ENCODE data around the gene ADAMTSL3.

The ADAMTSL3 gene

GRCh38 chr15:83892498-83892897 lies 238.6 kb downstream of the ADAMTSL3 start:
- DNase-seq: no peak

DNA sequence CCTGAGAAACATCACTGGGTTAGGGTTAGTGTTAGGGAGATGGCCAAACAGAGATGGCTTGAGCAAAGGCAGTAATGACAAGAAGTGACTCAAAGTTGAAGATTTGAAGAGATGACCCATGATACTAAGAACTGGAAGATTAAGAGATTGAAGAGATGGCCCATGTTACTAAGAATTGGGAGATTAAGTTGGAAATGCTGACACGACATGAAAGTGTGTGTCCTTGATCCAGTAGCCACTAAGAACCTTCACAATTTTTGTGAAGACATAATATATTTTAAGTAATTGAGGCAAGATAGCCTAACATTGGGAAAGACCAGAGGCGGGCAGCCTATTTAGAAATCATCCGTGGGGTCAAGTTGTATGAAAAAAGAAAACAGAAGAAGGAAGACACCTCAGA lies 239.4 kb downstream of the ADAMTSL3 start:
- no peak for DNase-seq

GRCh38 chr15:83897037-83897436 lies 243.1 kb downstream of the ADAMTSL3 start:
- DNase-seq: no peak

DNA sequence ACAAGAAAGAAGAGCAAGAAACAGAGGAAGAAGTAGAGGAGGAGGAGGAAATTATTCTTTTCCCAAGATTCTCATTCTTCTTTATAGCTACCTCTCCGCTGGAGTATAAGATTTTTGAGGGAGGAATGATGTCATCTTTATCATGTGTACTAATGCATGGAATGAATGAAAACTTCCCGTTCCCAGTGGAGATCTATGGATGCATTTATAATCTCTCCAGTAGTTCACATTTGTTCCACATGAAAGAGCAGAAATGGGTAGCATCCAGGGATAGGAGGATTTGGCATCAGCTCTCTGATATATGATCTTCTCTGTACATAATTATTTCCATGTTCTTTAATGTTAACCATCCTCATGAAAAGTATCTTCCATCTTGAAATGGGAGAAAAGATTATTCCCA lies 244.4 kb downstream of the ADAMTSL3 start:
- no peak for DNase-seq

- no peak for DNase-seq
Measured at GRCh38 chr15:83899670-83900069, 245.7 kb downstream of the ADAMTSL3 start.

DNA sequence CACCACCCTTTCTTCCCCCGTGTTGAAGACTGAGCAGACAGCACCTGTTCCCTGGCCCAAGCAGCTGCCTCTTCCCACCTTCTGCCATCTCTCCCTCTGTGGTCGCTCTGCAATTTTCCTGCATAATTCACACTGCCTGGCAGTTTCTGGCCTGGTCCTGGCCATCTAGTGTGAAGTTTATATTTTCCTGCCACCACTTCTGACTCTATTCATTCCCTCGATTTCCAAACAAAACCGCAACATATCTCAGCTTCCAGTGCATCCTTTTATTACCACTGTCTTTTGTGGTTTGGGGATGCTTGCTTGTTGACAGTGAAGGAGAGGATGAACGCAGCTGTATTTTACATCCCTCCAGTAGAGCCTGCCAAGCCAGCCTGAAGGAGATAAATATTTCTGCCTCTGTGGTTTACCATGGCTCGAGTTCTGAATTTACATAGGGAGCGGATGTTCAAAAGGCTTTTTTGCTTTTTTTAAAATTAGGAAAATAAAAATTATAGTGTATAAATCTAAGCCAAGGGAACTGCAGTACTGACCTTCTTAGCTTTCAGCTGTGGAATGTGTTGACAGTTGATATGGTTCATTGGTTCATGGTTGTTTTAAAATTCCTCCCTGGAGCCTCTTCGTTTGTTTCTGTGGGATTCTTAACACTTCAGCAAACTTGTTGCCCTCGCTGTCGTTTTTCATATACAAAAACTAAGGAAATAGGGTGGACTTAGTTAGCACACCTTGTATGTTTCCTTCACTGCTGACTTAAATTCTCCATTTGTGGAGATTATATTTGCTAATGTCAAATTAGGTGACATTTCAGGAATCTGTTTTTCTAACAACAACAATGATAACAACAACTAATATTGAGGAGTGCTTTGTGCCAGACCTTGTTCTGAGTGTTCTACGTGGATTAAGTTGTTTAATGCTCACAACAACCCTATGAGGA lies 250.5 kb downstream of the ADAMTSL3 start:
- no peak for DNase-seq

GRCh38 chr15:83905556-83906273 lies 251.8 kb downstream of the ADAMTSL3 start:
- no peak for DNase-seq

GRCh38 chr15:83911345-83911744 lies 257.4 kb downstream of the ADAMTSL3 start:
- DNase-seq: no peak

DNA sequence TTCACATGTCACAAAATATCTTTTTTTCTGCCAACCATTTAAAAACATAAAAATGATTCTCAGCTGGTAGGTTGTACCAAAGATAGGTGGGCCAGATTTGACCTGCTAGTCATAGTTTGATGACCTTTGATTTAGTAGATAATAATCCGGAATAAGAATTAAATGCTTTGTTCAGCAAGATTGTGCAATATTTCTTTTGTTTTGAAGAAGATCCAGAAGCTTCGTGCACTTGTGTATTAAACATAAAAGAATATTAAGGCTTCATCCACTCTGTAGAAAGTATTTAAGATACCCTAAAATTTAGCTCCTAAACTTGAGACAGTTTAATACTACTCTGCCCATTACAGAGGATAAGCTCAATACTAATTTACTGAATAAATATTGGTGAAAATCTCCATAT lies 258.4 kb downstream of the ADAMTSL3 start:
- no peak for DNase-seq

GRCh38 chr15:83913034-83913632 lies 259.2 kb downstream of the ADAMTSL3 start:
- no peak for DNase-seq

GRCh38 chr15:83914906-83915305 lies 261.0 kb downstream of the ADAMTSL3 start:
- DNase-seq: no peak

DNA sequence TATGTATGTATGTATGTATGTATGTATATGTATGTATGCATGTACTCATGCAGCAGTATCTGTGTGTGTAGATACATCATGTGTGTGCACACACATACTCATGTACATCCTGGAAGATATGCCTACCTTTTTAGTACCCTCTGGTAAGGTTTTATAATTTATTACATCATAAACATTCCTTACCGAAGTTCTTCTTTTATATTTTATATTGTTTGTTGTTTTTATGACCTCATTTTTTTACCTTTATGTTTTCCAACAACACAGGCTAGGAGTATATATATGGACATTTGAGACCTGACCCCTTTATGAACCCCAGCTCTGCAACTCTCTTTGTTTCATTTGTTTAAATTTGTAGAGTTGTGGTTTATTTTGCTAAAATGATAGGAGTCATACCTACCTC lies 263.5 kb downstream of the ADAMTSL3 start:
- DNase-seq: no peak

DNA sequence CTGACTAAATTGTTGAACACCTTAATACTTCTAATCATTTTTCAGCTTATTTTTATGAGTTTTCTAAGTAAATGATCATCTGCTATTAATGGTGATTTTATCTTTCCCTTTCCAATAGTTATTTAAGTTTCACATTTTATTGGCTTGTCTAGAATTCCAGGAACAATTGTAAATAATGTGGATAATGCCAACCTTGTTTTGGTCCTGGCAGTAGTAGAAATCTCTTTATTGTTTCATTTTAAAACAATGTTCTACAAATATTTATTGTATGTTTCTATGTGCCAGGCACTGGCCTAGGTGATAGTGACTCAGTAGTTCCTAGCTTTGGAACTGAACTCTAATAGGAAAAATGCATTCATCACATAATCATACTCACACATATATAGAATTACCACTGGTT lies 264.1 kb downstream of the ADAMTSL3 start:
- DNase-seq: no peak

GRCh38 chr15:83919319-83919830 lies 265.5 kb downstream of the ADAMTSL3 start:
- no peak for DNase-seq

- DNase-seq: peak; percentile 6
Measured at GRCh38 chr15:83919978-83920510, 266.1 kb downstream of the ADAMTSL3 start.

- DNase-seq: no peak
Measured at GRCh38 chr15:83922649-83923294, 268.8 kb downstream of the ADAMTSL3 start.

GRCh38 chr15:83926116-83926515 lies 272.2 kb downstream of the ADAMTSL3 start:
- no peak for DNase-seq

DNA sequence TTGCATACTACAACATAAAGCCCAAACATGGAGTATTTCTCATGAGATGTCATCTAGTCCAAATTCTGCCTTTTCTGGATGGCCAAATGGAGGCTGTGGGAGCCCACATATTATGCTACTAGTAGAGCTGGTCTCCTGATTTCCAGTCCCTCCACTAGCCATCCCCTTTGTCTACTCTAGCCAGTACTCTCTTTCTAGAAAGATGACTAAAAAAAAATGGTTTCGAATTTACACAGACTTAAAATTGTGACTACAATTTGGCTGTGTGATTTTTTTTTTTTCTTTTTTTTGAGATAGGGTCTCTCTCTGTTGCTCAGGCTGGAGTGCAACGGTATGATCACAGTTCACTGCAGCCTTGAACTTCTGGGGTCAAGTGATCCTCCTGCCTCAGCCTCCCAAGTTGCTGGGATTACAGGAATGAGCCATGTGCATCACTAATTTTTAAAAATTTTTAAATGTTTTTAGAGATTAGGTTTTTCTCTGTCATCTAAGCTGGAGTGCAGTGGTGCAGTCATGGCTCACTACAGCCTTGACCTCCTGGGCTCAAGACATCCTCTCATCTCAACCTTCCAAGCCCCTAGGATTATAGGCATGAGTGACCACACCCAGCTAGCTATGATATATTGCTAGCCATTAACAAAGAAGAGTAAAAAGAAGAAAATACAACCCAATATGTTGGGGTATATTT lies 273.9 kb downstream of the ADAMTSL3 start:
- DNase-seq: no peak

DNA sequence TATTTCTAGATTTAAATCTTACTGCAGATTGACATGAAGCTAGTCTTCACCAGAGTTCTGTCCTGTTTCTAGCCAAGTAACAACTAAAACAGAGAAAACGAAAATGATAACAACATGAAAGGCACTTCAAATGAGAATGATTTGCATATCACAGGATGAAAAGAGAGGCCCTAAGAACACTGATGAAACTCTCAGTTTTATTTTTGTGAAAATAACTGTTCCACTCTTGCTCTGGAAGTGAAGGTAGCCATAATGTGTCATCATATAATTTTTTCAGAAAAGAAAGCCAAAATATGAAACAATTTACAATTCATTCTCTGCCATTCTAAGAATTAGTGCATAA lies 274.4 kb downstream of the ADAMTSL3 start:
- DNase-seq: no peak

- no peak for DNase-seq
Measured at GRCh38 chr15:83928878-83929418, 275.0 kb downstream of the ADAMTSL3 start.

DNA sequence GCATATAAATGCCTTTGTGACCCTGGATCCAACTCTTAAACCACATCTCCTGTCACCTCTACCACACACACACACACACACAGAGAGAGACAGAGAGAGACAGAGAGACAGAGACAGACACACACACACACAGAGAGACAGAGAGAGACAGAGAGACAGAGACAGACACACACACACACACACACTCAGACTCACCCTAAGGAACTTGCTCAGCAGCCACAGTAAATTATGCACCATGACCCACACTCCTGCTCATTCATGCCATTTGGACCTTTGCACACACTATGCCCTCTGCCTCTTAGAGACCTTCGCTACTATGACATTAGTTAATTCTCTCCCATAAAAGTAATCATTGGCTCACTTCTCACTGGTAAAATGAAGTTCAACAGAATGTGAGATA lies 275.7 kb downstream of the ADAMTSL3 start:
- no peak for DNase-seq

All from NCI-H1105 treated with DMSO at 0.1 percent for 48 hours (cell line).